IMR-90 (cell line): Measurements from ENCODE around the gene MOG. TPM values are rescaled to one million over a fixed set of nuclear protein-coding genes. Genes with fewer than 3 reads are reported as not detected.

ENCODE experiments used
- ATAC-seq: fragments of 200-7000 bp; cut with Tn5 transposase; 2 replicates; pipeline ENCODE4 v1.9.1; 2020; ENCODE audit warnings: low read depth, mild to moderate bottlenecking, moderate library complexity
- BruUV-seq: library from RNA; stranded (reverse); fragments of 400-500 nt; replicated peaks from 2 replicates; lab custom pipeline; 2021; lab: Mats Ljungman, UMichigan
- CTCF ChIA-PET: fragments of 300-600 bp; formaldehyde crosslinking; extraction: SDS; loops from one replicate; lab custom pipeline; 2021; ENCODE audit warnings: antibody characterized with exemption; lab: Yijun Ruan, JAX
- POLR2A ChIA-PET: fragments of 300-600 bp; sonication (Branson Sonifier 250); formaldehyde crosslinking; loops from one replicate; lab custom pipeline; 2022; ENCODE audit warnings: antibody characterized with exemption; ENCODE audit not compliant: unreplicated experiment; lab: Charles Lee
- DNase-seq: peaks from one replicate; pipeline ENCODE4 v3.0.0; 2013
- H2AFZ ChIP-seq: replicated peaks from 2 replicates; pipeline ENCODE3; 2013; ENCODE audit warnings: low read length, mild to moderate bottlenecking; ENCODE audit not compliant: poor library complexity
- H2AK5ac ChIP-seq: 2 replicates; pipeline ENCODE4 v1.6.1; 2013; ENCODE audit warnings: low read depth, low read length, inconsistent platforms
- H2AK9ac ChIP-seq: replicated peaks from 2 replicates; pipeline ENCODE3; 2013; ENCODE audit warnings: mild to moderate bottlenecking, low read depth, low read length, moderate library complexity; ENCODE audit not compliant: poor library complexity
- H2BK120ac ChIP-seq: 2 replicates; pipeline ENCODE4 v1.6.1; 2013; ENCODE audit warnings: low read depth, low read length, inconsistent platforms
- H2BK15ac ChIP-seq: 3 replicates; pipeline ENCODE4 v1.6.1; 2013; ENCODE audit warnings: low read depth, low read length, inconsistent platforms
- H2BK20ac ChIP-seq: 2 replicates; pipeline ENCODE4 v1.6.1; 2013; ENCODE audit warnings: low read depth, mild to moderate bottlenecking, inconsistent platforms, low read length, moderate library complexity
- H2BK5ac ChIP-seq: 2 replicates; pipeline ENCODE4 v1.6.1; 2013; ENCODE audit warnings: mild to moderate bottlenecking, low read depth, low read length, inconsistent platforms; ENCODE audit not compliant: poor library complexity, severe bottlenecking
- H3K14ac ChIP-seq: replicated peaks from 2 replicates; pipeline ENCODE4 v1.6.1; 2013; ENCODE audit warnings: low read depth, low read length, inconsistent platforms
- H3K18ac ChIP-seq: 2 replicates; pipeline ENCODE4 v1.6.1; 2013; ENCODE audit warnings: low read depth, low read length, control low read depth
- H3K23ac ChIP-seq: 2 replicates; pipeline ENCODE4 v1.6.1; 2013; ENCODE audit warnings: low read depth, low read length, inconsistent platforms
- H3K27ac ChIP-seq: 2 replicates; pipeline ENCODE4 v1.5.1; 2013; ENCODE audit warnings: mild to moderate bottlenecking, control low read depth, low read length; ENCODE audit not compliant: insufficient read depth
- H3K27me3 ChIP-seq: 2 replicates; pipeline ENCODE4 v1.6.1; 2013; ENCODE audit warnings: low read length; ENCODE audit not compliant: control insufficient read depth, insufficient read depth
- H3K36me3 ChIP-seq: 2 replicates; pipeline ENCODE4 v1.6.1; 2013; ENCODE audit warnings: low read length, mixed read lengths; ENCODE audit not compliant: control insufficient read depth, insufficient read depth
- H3K4ac ChIP-seq: 2 replicates; pipeline ENCODE4 v1.6.1; 2013; ENCODE audit warnings: low read depth, low read length, inconsistent platforms
- H3K4me1 ChIP-seq: 2 replicates; pipeline ENCODE4 v1.6.1; 2013; ENCODE audit warnings: low read length, mixed read lengths; ENCODE audit not compliant: control insufficient read depth, insufficient read depth
- H3K4me2 ChIP-seq: 2 replicates; pipeline ENCODE4 v1.6.1; 2013; ENCODE audit warnings: low read depth, mild to moderate bottlenecking, control low read depth, low read length, moderate library complexity
- H3K4me3 ChIP-seq: 2 replicates; pipeline ENCODE4 v1.5.1; 2013; ENCODE audit warnings: low read depth, mild to moderate bottlenecking, control low read depth, low read length, moderate library complexity; ENCODE audit not compliant: insufficient read depth
- H3K56ac ChIP-seq: 2 replicates; pipeline ENCODE4 v1.6.1; 2013; ENCODE audit warnings: low read length, inconsistent platforms; ENCODE audit not compliant: insufficient read depth; ENCODE audit errors: extremely low read depth
- H3K79me1 ChIP-seq, 2 experiments: 2 replicates each; pipeline ENCODE4 v1.6.1; 2013; ENCODE audit warnings: low read length in 2 of 2, inconsistent platforms in 1 of 2, low read depth in 1 of 2
- H3K9ac ChIP-seq: 2 replicates; pipeline ENCODE4 v1.6.1; 2013; ENCODE audit warnings: low read depth, low read length, control low read depth
- H3K9me1 ChIP-seq: 2 replicates; pipeline ENCODE4 v1.6.1; 2013; ENCODE audit warnings: low read length, inconsistent platforms; ENCODE audit not compliant: insufficient read depth
- H3K9me3 ChIP-seq: 2 replicates; pipeline ENCODE4 v1.6.1; 2013; ENCODE audit warnings: low read length; ENCODE audit not compliant: control insufficient read depth, insufficient read depth
- H4K20me1 ChIP-seq: 2 replicates; pipeline ENCODE4 v1.6.1; 2013; ENCODE audit warnings: low read length, inconsistent platforms; ENCODE audit not compliant: insufficient read depth
- H4K5ac ChIP-seq: 2 replicates; pipeline ENCODE4 v1.6.1; 2013; ENCODE audit warnings: mild to moderate bottlenecking, low read depth, low read length, control low read depth
- H4K8ac ChIP-seq, 2 experiments: 2 replicates each; pipeline ENCODE4 v1.6.1; 2013; ENCODE audit warnings: low read depth in 2 of 2, low read length in 2 of 2, control low read depth in 1 of 2, inconsistent platforms in 1 of 2
- H4K91ac ChIP-seq: 2 replicates; pipeline ENCODE4 v1.6.1; 2013; ENCODE audit warnings: low read depth, low read length, inconsistent platforms; ENCODE audit not compliant: insufficient read depth
- BHLHE40 ChIP-seq: fragments of 150-350 bp; IDR thresholded peaks from 2 replicates; pipeline ENCODE4 v1.6.1; 2016; ENCODE audit warnings: mild to moderate bottlenecking, low read depth, low read length
- CEBPB ChIP-seq: IDR thresholded peaks from 2 replicates; pipeline ENCODE4 v1.6.1; 2012; ENCODE audit warnings: low read depth, low read length, improper control_type of control experiment
- CHD1 ChIP-seq: IDR thresholded peaks from 2 replicates; pipeline ENCODE4 v1.6.1; 2012; ENCODE audit warnings: low read depth, low read length, improper control_type of control experiment
- CTCF ChIP-seq: conservative IDR thresholded peaks from 2 replicates; pipeline ENCODE4 v1.5.1; 2012; ENCODE audit warnings: mild to moderate bottlenecking, low read depth, low read length, improper control_type of control experiment
- ELK1 ChIP-seq: fragments of 150-350 bp; IDR thresholded peaks from 2 replicates; pipeline ENCODE4 v1.6.1; 2016; ENCODE audit warnings: low read depth, mild to moderate bottlenecking, low read length, moderate library complexity, borderline replicate concordance
- FOS ChIP-seq: fragments of 150-350 bp; IDR thresholded peaks from 2 replicates; pipeline ENCODE4 v1.6.1; 2016; ENCODE audit warnings: low read depth, low read length
- MAFK ChIP-seq: IDR thresholded peaks from 2 replicates; pipeline ENCODE4 v1.6.1; 2012; ENCODE audit warnings: low read depth, low read length, improper control_type of control experiment
- MAZ ChIP-seq: IDR thresholded peaks from 2 replicates; pipeline ENCODE4 v1.6.1; 2012; ENCODE audit warnings: low read depth, mild to moderate bottlenecking, low read length, improper control_type of control experiment, moderate library complexity, borderline replicate concordance
- MXI1 ChIP-seq: IDR thresholded peaks from 2 replicates; pipeline ENCODE4 v1.6.1; 2012; ENCODE audit warnings: low read depth, mild to moderate bottlenecking, low read length, moderate library complexity, borderline replicate concordance
- NFE2L2 ChIP-seq: fragments of 150-350 bp; IDR thresholded peaks from 2 replicates; pipeline ENCODE4 v1.6.1; 2016; ENCODE audit warnings: low read depth, mild to moderate bottlenecking, low read length
- POLR2A ChIP-seq: IDR thresholded peaks from 2 replicates; pipeline ENCODE4 v1.6.1; 2012; ENCODE audit warnings: mild to moderate bottlenecking, low read depth, low read length
- RAD21 ChIP-seq: IDR thresholded peaks from 2 replicates; pipeline ENCODE4 v1.6.1; 2012; ENCODE audit warnings: low read length, improper control_type of control experiment
- RCOR1 ChIP-seq: IDR thresholded peaks from 2 replicates; pipeline ENCODE4 v1.6.1; 2012; ENCODE audit warnings: mild to moderate bottlenecking, low read length, improper control_type of control experiment; ENCODE audit not compliant: insufficient replicate concordance
- RFX5 ChIP-seq: IDR thresholded peaks from 2 replicates; pipeline ENCODE4 v1.8.0; 2012; ENCODE audit warnings: low read depth, mild to moderate bottlenecking, low read length, moderate library complexity
- SMC3 ChIP-seq: fragments of 150-350 bp; IDR thresholded peaks from 2 replicates; pipeline ENCODE4 v1.6.1; 2016; ENCODE audit warnings: low read depth, mild to moderate bottlenecking, antibody characterized with exemption, low read length, moderate library complexity
- USF2 ChIP-seq: fragments of 150-350 bp; IDR thresholded peaks from 2 replicates; pipeline ENCODE4 v1.6.1; 2017; ENCODE audit warnings: mild to moderate bottlenecking, antibody characterized with exemption, low read length, low read depth
- WGBS, 2 experiments: methylation state at CpG; one replicate each; pipeline versions ENCODE4 v1.1.5 to v1.1.7; 2013; ENCODE audit warnings: missing lambda C conversion rate in 2 of 2; ENCODE audit not compliant: insufficient read length in 1 of 2; ENCODE audit errors: extremely low coverage in 2 of 2; 5-methylcytosine and 5-hydroxymethylcytosine counted together
- dilution Hi-C: fragments of 300-500 bp; cut with HindIII; formaldehyde crosslinking; loops from one replicate; pipeline ENCODE4 v1.14.3; 2018; ENCODE audit warnings: low sequenced_read_pairs; ENCODE audit not compliant: unreplicated experiment
- in situ Hi-C: fragments of 300-500 bp; cut with MboI; formaldehyde crosslinking; loops from 3 replicates; pipeline ENCODE4 v1.14.3; 2019; ENCODE audit warnings: low sequenced_read_pairs, inconsistent platforms, mixed read lengths
- intact Hi-C: fragments of 100-400 bp; cut with micrococcal nuclease; formaldehyde crosslinking; loops from 2 replicates; pipeline ENCODE4 v1.10.0; 2022
- polyA plus RNA-seq, 3 experiments: library from polyadenylated mRNA; depleted of rRNA; stranded (reverse); fragments of >200 nt; gene quantifications; 2 replicates each; pipeline ENCODE4 v1.2.3, GENCODE V29; 2012; ENCODE audit warnings: low replicate concordance in 1 of 3
- total RNA-seq: library from RNA; depleted of rRNA; stranded (reverse); fragments of >200 nt; gene quantifications from 2 replicates; pipeline ENCODE4 v1.2.3, GENCODE V29; 2012

Gene MOG
- total and polyA plus RNA-seq, 2 of the 4 experiments (the other 2 are of a cell fraction) = not detected

GRCh38 chr6:29656157-29656556 lies 735 bp upstream of the MOG start:
- no CpG with 5 or more reads among the region's 2 CpGs for WGBS, 2 experiments
- intact Hi-C loops = no loop called here

More at GRCh38 chr6:29656157-29656556, 735 bp upstream of the MOG start:
- Histone ChIP-seq H2BK120ac (no peak overlapping the region), H2AK9ac (no peak overlapping the region), H3K79me1 (no peaks in the 10 kb centered on the region), H3K4ac (no peak overlapping the region), H2AK5ac (no peak overlapping the region), H4K5ac (no peak overlapping the region), H2BK15ac (no peak overlapping the region), H3K14ac (no peak overlapping the region), H4K8ac (no peak overlapping the region), H3K9me1 (no peaks in the 10 kb centered on the region), H3K18ac (no peak overlapping the region), H3K23ac (no peak overlapping the region), H3K9me3 (no peaks in the 10 kb centered on the region), H4K91ac (no peak overlapping the region), H2AFZ (no peak overlapping the region), H3K9ac (no peak overlapping the region), H2BK5ac (no peak overlapping the region), H3K27me3 (peaks cover 18% of the 10 kb centered on the region), H2BK20ac (no peak overlapping the region), H3K4me3 (no peak overlapping the region), H3K56ac (no peak overlapping the region), H3K4me1 (no peaks in the 10 kb centered on the region), H4K20me1 (no peaks in the 10 kb centered on the region), H3K36me3 (no peaks in the 10 kb centered on the region), H3K27ac (no peak overlapping the region), H3K4me2 (no peak overlapping the region)
- POLR2A ChIA-PET = no interaction called here
- ATAC-seq (no peak), DNase-seq (no peak)
- TF ChIP-seq RFX5 (no peak), RCOR1 (no peak), USF2 (no peak), MAFK (no peak), CHD1 (no peak), BHLHE40 (no peak), CEBPB (no peak), POLR2A (no peak), FOS (no peak), RAD21 (no peak), ELK1 (no peak), NFE2L2 (no peak), MAZ (no peak), MXI1 (no peak), CTCF (no peak), SMC3 (no peak)
- dilution Hi-C loops = no loop called here
- in situ Hi-C loops = no loop called here
- no TSS peak for BruUV-seq
- CTCF ChIA-PET = no interaction called here
